ENCODE results near the gene IFT81. TPM values are rescaled to one million over a fixed set of nuclear protein-coding genes. Genes with fewer than 3 reads are reported as not detected.

Gene IFT81
- total and polyA plus RNA-seq, 11 donors, result 4.3 to 9.8 (median 8.5) TPM

- WGBS, 4 donors, result 63 to 74% (median 65%) methylated on average over 5 of the region's 5 CpGs
- H3K27ac ChIP-seq, result peak overlapping the region in 11 of 12 donors; percentile 50 to 83 (median 71)
- H3K4me1 ChIP-seq, result peaks cover 4 to 55% (median 26%) of the 10 kb centered on the region in 12 donors
- H3K27me3 ChIP-seq, result no peaks in the 10 kb centered on the region
- no peaks in the 10 kb centered on the region for H3K9me3 ChIP-seq
- DNase-seq, result no peak
- TF ChIP-seq CTCF (IDR thresholded peaks at IDR 0.05) (no peak), POLR2A (IDR thresholded peaks at IDR 0.05) (no peak)
- intact Hi-C loops (cut with DNase I), result no loop called here
- ATAC-seq, result no peak
- no peaks in the 10 kb centered on the region for H3K36me3 ChIP-seq
- peak overlapping the region in 5 of 12 donors; percentile 8 to 26 (median 13) for H3K4me3 ChIP-seq
Observed at GRCh38 chr12:110266381-110266960, 142.3 kb downstream of the IFT81 start.

GRCh38 chr12:110266980-110267620, 142.9 kb downstream of the IFT81 start:
- 7 to 14% (median 9%) methylated on average over 9 of the region's 9 CpGs for WGBS, 4 donors
- Histone ChIP-seq H3K27ac (peak overlapping the region in 11 of 12 donors; percentile 50 to 83 (median 71)), H3K27me3 (no peaks in the 10 kb centered on the region), H3K36me3 (no peaks in the 10 kb centered on the region), H3K4me3 (peak overlapping the region in 7 of 12 donors; percentile 8 to 26 (median 21)), H3K4me1 (peaks cover 4 to 55% (median 26%) of the 10 kb centered on the region in 12 donors), H3K9me3 (no peaks in the 10 kb centered on the region)
- ATAC-seq, result peak; percentile 15 to 75 (median 66)
- intact Hi-C loops (cut with DNase I), result no loop called here
- TF ChIP-seq CTCF (IDR thresholded peaks at IDR 0.05), result peak in 1 of 12 donors; percentile 6
- peak in 1 of 2 donors; percentile 14 for TF ChIP-seq POLR2A (IDR thresholded peaks at IDR 0.05)
- peak in 4 of 5 donors; percentile 73 to 86 (median 77) for DNase-seq

Other genes starting within 250 kb of the IFT81 start
- 10 to 100 TPM; 18.0 to 68.6 (median 25.1) TPM for gene GLTP, start 243.8 kb upstream of the IFT81 start, total RNA-seq
- 10 to 100 TPM; 16.9 to 28.1 TPM for gene GLTP, start 243.8 kb upstream of the IFT81 start, polyA plus RNA-seq
- 10 to 100 TPM in 4 of 9 donors, 1 to 10 TPM in 5; 7.4 to 11.7 (median 8.9) TPM for gene TCHP, start 224.1 kb upstream of the IFT81 start, total RNA-seq
- gene TCHP, start 224.1 kb upstream of the IFT81 start, polyA plus RNA-seq, result 10 to 100 TPM; 10.1 to 10.6 TPM
- 10 to 100 TPM; 28.5 to 56.7 (median 41.7) TPM for gene GIT2, start 128.0 kb upstream of the IFT81 start, total RNA-seq
- 10 to 100 TPM; 17.4 to 33.9 TPM for gene GIT2, start 128.0 kb upstream of the IFT81 start, polyA plus RNA-seq
- 10 to 100 TPM; 16.0 to 80.6 (median 24.4) TPM for gene ANKRD13A, start 124.9 kb upstream of the IFT81 start, total RNA-seq
- gene ANKRD13A, start 124.9 kb upstream of the IFT81 start, polyA plus RNA-seq, result 10 to 100 TPM in 1 of 2 donors, 1 to 10 TPM in 1; 8.4 to 47.4 TPM
- gene C12orf76, start 75.8 kb upstream of the IFT81 start, total RNA-seq, result 10 to 100 TPM in 1 of 9 donors, 1 to 10 TPM in 8; 3.5 to 13.3 (median 4.7) TPM
- gene C12orf76, start 75.8 kb upstream of the IFT81 start, polyA plus RNA-seq, result 1 to 10 TPM; 4.1 to 7.5 TPM
- gene ATP2A2, start 156.9 kb downstream of the IFT81 start, total RNA-seq, result 1,000 to 10,000 TPM; 1,194 to 2,963 (median 1,871) TPM
- 1,000 to 10,000 TPM in 1 of 2 donors, 100 to 1,000 TPM in 1; 494 to 1,113 TPM for gene ATP2A2, start 156.9 kb downstream of the IFT81 start, polyA plus RNA-seq